T-helper 9 cell (primary cell): ENCODE measurements around the gene KRTAP10-9.
"Not testable (repeated sequence)": the region's sequence is repeated elsewhere in the genome, so short reads cannot be mapped to it uniquely, and the experiment has no call there.

ENCODE experiments used
- DNase-seq: peaks from one replicate; pipeline ENCODE4 v3.0.0-alpha.2; 2020

Gene KRTAP10-9

DNA sequence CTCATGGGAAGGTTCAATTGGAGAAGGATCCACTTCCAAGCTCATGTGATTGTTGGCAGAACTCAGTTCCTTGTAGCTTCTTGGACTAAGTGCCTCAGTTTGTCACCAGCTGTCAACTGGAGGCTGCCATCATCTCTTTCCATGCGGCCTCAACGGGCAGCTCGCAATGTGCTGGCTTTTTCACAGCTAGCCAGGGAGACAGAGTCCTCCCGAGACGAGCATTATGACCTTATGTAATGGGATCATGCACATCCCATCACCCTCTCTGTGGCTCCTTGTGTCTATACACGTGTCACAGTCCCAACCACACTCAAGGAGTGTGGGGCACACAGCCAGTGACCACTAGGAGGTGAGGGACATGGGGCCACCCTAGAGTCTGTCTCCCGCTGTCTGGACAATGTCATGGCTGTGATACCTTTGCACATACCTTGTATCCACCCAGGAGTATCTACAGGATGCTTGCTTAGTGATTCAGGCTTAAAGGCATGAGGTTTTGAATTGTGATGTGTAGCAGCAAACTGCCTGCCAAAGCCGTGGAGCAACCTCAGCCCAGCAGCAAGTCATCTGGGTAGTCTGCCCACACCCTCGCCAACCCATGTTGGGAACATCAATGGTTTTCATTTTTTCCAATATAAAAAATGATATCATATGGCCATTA is 30.7 kb upstream of the KRTAP10-9 start:
- no peak for DNase-seq

DNA sequence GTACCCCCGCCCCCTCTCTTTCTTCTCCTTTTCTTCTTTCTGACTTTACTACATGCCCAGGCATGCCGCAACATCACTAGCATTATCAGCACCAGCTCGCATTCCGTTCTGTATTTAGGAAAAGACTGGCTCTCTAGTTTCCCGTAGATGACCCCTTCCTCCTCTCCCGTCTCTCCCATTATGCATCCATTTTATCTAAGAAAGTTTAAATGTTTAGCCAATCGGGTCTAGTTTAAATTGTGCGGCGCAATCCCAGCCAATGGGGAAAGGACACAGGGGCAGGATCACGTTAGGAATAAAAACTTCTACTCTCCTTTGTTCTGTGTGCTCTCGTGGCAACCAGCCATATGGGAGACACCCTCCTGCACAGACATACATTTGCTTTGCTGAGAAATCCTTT is 28.8 kb upstream of the KRTAP10-9 start:
- DNase-seq: no peak

DNA sequence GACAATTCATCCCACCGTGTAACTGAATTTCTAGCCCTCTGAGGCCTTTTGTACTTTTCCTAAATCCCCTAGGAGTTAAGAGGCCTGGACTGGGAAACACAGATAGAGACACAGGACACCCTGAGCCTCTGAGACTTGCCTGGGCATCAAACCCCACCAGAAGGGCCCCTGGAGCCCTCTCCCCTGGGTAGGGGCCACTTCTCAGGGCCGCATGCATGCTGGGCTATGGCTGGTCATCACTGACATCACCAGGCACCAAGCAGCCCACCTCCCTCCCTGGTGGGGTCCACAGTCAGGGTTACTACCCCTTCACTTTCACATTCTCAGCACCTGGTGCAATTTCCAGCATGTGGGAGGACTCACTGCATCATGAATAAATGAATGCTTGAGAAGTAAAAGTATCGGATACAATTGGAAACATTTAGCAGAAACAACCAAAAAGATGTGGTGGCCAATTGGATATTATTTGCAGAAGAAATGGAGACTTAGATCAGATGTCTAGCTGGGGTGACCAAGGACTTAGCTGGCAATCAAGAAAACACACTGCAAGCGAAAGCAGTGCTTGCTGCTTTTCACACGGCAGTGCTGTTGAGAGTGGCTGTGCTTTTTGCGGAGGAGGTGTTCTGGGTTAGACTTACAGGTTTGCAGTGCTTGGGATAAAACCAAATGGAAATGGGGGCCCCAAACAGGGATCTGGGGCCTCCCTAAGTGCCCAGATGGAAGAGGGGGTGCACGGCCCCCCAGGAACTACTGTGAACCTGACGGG is 27.4 kb upstream of the KRTAP10-9 start:
- no peak for DNase-seq

DNA sequence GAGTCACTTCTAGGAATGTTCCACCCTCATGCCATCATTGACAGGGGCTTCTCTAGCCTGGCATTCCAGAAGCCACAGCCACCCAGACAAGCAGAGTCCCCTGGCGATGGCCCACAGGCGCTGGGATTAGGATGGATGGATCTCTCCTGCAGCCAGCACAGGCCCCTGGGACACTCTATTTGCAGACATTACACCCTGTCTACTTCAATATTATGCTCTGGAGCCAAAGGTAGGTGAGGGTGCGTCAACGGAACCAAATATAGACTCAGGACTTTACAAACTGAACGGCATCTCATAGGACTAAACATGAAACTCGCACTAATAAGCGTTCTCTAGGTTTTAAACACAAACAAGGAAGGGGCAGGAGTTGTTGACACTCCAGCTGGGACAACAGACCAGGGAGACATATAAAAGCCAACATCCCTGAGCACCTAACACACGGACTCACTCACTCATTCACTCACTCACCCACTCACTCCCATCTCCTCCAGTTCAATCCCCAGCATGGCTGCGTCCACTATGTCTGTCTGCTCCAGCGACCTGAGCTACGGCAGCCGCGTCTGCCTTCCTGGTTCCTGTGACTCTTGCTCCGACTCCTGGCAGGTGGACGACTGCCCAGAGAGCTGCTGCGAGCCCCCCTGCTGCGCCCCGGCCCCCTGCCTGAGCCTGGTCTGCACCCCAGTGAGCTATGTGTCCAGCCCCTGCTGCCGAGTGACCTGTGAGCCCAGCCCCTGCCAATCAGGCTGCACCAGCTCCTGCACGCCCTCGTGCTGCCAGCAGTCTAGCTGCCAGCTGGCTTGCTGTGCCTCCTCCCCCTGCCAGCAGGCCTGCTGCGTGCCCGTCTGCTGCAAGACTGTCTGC is 26.5 kb upstream of the KRTAP10-9 start, which contains the start of gene KRTAP10-7:
KRTAP10-7 (plus strand) TSS at position 480 of the 861 bp plus-strand sequence; CDS start at position 505, 25 bp downstream.
- DNase-seq: not testable (repeated sequence)

DNA sequence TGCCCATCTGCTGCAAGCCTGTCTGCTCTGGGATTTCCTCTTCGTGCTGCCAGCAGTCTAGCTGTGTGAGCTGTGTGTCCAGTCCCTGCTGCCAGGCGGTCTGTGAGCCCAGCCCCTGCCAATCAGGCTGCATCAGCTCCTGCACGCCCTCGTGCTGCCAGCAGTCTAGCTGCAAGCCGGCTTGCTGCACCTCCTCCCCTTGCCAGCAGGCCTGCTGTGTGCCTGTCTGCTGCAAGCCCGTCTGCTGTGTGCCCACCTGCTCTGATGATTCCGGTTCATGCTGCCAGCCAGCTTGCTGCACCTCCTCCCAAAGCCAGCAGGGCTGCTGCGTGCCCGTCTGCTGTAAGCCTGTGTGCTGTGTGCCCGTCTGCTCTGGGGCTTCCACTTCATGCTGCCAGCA is 25.8 kb upstream of the KRTAP10-9 start:
- DNase-seq: not testable (repeated sequence)

DNA sequence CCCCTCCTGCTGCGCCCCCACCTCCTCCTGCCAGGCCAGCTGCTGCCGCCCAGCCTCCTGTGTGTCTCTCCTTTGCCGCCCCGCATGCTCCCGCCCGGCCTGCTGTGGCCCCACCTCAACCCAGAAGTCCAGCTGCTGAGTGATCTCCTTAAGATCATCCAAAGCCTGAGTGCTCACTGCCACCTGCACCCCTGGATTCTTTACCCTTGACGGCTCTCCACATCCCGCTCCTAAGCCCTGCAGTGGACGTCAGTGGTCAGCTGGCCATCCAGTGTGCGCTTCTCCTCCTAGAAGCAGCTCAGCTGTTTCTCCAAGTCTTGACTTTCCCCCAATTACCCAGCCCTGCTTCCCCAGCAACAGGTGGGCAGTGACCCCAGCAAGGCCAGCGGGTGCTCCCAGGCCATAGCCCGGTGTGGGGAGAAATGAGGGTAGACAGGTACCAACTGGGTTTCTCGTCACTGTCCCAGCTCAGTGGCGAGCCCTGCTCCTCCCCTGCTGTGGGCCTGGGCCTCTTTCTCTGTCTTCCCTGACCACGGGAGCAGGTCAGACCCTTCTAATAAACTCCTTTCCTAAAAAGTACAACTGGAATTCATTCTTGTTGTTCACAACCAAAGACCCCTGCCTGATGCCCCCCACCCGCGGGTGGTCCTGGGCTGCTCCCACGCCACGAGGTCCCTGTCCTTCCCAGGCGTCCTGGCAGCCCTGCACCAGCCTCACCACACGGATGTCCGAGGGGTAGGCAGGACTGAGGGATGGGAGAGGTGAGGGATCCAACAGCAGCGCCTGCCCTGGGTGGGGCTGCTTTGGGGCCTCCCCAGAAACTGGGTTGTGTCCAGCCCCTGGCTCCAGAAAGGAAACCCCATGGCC is 25.1 kb upstream of the KRTAP10-9 start:
- no peak for DNase-seq

DNA sequence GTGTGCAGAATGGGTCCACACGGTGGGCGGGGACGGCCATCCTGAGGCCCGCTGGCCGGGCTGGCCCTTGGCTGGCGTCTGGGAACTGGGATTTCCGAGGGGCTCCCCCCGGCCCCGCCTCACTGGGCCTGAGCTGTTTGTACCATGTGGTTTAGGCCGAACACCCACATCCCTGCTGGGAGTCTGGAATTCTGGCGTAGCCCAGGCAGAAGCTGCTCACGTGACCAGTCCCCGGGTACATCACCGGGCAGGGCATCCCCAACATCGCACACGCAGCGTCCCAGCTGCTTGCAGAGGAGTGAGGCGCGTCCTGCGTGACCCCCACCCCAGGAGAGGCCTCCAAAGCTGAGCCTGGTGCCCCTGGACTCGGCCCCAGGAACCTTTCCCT is 24.4 kb upstream of the KRTAP10-9 start:
- no peak for DNase-seq

DNA sequence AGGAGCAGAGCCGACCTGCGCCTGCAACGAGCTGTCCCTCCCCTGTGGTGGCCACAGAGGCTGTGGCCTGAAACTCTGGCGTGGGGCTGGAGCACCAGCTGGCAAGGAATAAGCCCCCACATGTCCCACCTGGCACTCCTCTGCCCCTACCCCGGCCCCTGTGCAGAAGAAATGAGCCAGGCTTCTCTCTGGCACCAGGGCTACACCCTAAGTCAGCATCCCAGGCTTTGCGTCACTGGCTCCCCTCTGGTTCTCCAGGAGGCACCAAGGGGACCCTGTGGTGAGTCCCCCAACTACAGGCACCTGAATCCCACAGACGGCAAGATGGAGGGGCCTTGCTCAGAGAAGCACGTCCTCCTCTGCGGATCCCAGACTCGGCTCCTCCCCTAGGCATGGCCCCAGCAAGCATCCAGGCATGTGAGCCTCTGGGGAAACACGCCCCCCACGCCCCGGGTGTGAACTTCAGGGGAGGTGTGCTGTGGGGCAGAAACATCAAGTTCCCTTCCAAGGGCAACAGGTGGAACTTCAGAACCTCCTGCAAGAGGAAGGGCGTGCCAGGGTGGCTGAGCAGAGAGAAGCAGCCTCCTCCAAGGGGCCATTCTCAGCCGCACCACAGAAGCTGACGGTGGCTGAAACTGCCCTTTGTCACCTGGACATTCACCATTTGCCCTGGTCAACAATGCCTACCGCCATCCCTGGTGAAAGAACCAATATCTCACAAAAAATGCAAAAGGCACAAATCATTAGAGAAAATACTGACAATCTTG is 23.6 kb upstream of the KRTAP10-9 start:
- no peak for DNase-seq

DNA sequence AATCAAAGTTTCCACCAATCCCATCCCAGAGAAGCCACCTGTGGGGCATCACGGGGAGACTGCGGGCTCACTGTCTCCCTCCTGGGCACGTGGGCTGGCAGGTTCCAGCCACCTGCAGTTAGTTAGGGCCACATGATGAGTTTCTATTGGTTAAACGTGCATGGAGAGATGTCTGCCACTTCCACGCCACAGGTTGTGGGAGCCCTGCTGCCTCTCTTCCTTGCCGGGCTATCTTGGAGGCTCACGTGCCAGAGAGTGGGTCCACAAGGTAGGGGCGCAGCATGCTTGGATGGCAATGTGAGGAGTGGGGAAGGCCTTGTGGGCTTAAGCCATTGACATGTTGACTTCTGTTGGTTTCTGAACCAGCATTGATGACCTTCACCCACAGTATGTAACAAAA is 23.0 kb upstream of the KRTAP10-9 start:
- DNase-seq: no peak

DNA sequence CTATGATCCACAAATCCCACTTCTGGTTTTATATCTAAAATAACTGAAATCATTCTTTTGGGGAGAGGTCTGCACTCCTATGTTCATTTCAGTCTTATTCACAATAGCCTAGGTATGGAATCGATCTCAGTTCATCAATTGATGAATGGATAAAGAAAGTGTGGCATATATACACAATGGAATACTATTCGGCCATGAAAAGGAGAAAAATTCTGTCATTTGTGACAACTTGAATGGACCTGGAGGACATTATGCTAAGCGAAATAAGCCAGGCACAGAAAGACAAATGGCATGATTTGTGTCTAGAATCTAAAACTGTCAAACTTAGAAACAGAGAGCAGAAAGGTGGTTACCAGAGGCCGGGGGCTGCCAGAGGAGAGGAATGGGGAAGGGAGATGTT is 20.4 kb upstream of the KRTAP10-9 start:
- DNase-seq: no peak

DNA sequence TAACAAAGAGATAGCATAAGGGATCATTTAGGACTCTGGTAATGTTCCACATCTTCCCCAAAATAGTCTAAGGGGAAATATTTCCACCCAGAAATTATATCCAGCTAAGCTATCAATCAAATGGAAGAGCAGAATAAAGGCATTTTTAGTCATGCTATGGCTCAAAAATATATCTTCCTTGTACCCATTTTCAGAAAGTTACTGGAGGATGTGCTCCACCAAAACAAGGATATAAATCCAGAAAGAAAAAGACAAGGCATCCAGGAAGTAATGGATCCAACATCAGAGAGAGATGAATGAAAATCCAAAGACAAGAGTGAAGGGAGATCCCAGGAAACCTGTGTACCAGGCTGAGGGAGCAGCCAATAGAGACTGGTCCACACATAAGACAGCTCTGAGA is 17.7 kb upstream of the KRTAP10-9 start:
- no peak for DNase-seq

DNA sequence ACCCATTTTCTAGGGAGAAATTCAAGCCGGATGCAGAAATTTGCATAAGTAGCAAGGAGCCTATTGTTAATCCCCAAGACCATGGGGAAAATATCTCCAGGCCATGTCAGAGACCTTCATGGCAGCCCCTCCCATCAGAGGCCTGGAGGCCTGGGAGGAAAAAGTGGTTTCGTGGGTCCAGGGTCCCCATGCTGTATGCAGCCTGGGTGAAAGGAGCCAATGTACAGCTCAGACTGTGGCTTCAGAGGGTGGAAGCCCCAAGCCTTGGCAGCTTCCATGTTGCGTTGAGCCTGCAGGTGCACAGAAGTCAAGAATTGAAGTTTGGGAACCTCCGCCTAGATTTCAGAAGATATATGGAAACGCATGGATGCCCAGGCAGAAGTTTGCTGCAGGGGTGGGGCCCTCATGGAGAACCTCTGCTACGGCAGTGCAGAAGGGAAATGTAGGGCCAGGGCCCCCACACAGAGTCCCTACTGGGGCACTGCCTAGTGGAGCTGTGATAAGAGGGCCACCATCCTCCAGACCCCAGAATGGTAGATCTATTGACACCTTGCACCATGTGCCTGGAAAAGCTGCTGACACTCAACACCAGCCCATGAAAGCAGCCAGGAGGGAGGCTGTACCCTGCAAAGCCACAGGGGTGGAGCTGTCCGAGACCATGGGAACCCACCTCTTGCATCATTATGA is 16.6 kb upstream of the KRTAP10-9 start:
- not testable (repeated sequence) for DNase-seq

DNA sequence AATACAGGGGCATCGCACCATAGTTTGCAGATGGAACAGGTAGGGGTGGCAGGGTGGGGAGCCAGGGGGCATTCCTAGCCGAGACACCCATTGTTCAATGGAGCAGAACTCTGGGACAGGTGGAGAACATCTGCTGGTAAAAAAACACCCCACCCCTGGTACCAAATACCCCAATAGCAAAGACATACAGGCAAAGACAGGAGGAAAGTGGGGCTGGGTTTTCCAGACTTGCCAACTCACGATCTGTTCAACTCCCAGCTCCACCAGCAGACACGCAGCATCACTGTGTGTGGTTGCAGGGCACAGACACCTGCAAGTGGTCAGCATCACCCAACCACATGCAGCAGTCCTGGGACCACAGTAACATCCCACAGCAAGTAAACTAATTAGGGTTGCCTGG is 15.3 kb upstream of the KRTAP10-9 start:
- no peak for DNase-seq

DNA sequence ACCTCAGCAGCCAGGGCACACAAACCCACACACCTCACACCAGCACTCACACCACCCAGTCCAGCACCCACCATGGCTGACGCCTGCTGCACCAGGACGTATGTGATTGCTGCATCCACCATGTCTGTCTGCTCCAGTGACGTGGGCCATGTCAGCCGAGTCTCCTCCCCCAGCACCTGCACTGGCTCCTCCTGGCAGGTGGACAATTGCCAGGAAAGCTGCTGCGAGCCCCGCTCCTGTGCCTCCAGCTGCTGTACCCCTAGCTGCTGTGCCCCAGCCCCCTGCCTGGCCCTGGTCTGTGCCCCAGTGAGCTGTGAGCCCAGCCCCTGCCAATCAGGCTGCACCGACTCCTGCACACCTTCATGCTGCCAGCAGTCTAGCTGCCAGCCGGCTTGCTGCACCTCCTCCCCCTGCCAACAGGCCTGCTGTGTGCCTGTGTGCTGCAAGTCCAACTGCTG is 14.8 kb upstream of the KRTAP10-9 start, which contains the start of gene KRTAP10-8:
KRTAP10-8 (plus strand) TSS at position 51 of the 458 bp plus-strand sequence; CDS start at position 73, 22 bp downstream.
- DNase-seq: no peak

DNA sequence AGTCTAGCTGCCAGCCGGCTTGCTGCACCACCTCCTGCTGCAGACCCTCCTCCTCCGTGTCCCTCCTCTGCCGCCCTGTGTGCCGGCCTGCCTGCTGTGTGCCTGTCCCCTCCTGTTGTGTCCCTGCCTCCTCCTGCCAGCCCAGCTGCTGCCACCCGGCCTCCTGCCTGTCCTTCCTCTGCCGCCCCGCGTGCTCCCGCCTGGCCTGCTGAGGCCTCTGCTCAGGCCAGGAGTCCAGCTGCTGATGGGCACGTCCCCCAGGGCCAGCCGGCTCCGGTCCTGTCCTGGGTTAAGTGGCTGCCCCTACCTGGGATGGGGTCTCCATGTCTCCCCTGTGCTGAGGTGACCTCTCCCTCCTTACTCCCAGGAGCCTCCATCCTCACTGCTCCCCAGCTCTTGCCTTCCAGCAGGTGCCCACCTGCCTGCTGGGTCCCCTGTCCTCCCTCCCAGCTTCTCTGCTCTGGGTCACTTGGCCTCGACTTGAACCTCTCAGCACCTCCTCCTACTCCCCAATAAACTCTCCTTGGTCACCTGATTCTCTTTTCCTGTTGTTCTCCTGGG is 14.1 kb upstream of the KRTAP10-9 start:
- no peak for DNase-seq

DNA sequence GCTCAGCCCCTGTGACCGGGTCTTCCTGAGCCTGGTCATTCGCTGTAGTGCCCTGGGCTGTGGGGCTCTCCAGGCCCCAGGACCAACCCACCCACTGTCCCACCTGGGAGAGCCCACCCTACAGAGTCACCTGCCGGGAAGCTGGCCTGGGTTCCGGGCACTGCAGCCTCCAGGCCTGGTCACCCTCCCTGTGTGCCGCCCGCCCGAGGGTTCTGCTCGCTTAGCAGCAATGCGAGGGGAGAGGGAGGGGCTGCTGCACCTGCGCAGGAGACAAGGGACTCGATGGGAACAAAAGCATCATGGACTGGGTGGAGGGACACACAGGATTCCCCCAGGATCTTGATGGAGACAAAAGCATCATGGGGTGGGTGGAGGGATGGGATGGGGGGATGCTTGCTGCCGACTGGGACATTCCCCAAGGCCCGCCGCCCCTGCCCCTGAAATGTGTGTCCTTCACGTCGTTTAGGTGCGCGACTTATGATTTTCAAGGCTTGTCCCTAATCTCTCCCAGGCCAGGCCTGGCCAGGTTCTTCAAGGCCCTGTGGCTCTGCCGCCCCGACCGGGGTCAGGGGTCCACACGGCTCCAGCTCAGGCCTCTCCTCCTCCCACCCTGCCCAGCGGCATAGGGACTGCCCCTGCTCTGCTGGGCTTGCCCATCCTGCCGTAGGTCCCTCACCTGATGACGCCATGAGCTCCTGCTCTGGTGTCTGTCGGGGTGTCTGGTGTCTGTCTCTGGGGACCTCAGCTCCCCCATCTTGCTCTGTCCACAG is 13.3 kb upstream of the KRTAP10-9 start:
- no peak for DNase-seq

DNA sequence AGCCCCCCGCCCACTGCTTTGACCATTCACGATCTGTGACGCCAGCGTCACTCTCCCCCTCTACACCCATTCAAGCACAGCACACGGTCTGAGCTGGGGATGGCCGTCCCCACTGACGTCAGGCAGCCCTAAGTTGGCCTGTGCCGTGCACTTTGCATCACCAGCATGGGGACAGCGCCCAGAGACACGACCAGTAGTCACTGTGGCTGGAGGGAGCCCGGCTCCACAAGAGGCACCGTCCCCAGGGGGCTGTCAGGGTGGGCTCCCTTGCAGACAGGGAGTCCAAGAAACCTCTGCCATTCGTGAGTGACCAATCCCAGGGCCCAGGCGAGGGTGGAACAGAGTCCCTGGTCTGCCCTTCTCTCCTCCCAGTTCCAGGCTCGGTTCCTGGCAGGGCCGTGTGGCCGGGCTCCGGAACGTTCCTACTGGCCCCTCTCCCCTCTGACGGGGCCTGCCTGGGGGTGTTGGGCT is 12.7 kb upstream of the KRTAP10-9 start:
- DNase-seq: no peak

DNA sequence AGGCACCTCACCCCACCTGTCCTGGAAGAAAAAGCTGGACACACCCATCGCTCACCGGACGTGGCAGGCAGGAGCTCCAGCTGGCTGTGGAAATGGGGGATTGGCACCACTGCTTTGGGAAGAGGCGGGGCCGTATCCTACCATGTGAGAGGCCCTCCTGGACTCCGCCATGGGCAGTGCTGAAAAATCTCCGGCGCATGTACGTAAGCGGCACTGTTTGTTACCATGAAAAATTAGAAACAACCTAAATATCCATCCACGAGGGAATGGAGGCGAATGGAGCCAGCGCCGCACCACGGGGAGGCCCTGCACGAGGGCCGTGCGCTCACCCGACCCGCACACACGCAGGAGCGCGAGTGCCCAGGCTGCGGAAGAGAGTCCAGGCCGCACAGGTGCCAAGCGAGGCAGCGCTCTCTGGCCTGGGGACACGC is 11.9 kb upstream of the KRTAP10-9 start:
- no peak for DNase-seq

DNA sequence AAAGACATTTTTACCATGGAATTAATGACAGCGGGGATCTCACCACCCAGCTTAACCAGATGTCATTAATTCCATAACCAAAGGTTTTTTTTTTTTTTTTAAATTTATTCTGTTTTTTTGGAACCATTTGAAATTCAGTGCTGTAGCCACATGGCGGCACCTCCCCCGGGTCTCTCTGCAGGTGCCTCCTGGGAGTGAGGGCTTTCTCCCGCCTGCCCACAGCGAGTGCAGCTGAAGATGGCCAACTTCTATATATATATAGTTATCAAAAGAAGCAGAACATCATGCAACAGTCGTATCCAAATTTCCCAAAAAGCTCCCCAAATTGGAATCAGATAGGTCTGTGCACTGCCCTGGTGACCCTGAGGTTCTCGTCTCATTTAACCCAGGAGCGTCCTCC is 11.4 kb upstream of the KRTAP10-9 start:
- no peak for DNase-seq
